GM12892 (cell line): ENCODE measurements around the gene SLAMF9.

Source experiments
- POLR2A ChIP-seq: IDR thresholded peaks from 2 replicates; pipeline ENCODE4 v1.6.1; 2011; ENCODE audit warnings: low read depth, low read length, control low read depth
- POLR2AphosphoS5 ChIP-seq: IDR thresholded peaks from 2 replicates; pipeline ENCODE4 v1.6.1; 2011; ENCODE audit warnings: low read depth, low read length, control low read depth

DNA sequence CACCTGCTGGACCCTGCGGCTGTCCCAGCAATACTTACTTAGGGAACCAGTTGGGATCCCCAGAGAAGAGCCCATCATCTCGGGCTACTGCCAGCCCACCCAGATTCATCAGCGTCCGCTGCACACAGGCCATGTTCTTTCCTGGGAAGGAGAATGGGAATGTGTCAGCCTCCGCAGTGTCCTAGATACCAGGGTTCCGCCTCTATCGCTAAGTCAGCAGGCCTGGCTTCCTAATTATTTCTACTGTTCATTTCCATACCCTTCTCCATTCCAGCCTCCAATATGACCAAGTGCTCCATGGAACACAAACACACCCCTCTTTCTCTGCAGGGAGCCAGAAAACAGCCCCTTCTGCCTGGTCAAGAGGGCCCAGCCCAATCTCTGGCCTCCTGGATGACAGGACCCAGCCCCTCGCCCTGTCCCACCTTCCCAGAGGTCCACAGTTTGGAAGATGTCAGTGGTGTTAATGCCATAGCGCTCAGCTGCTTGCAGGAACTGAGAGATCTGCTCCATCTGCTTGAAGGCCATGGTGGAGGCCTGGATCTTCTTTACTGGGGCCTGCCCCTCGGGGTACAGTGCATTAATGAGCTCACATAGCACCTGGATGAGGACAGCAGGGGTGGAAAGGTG is 34.7 kb downstream of the SLAMF9 start:
- TF ChIP-seq POLR2AphosphoS5 (no peak), POLR2A (0 out of 2 replicates have a peak, but pooled peaks have one; percentile 30)
